Measurements from ENCODE around the gene MSL3B.

MSL3B gene

GRCh38 chr2:233830111-233830802 is 37.9 kb downstream of the MSL3B start:
- Mint-ChIP-seq H3K9me3 (peaks cover 0 to 8% (median 0%) of the 10 kb centered on the region in 7 donors), H3K4me1 (peaks cover 2% of the 10 kb centered on the region), H3K27me3 (ENCODE audit: low read depth in 3 of 3) (peaks cover 3 to 5% (median 5%) of the 10 kb centered on the region in 3 donors), H3K36me3 (peaks cover 15 to 21% of the 10 kb centered on the region in 2 donors), H3K27ac (no peak overlapping the region), H3K4me3 (no peak overlapping the region)
- Histone ChIP-seq H3K9me3 (replicated peaks in 1 of 2; ENCODE audit: control insufficient read depth in 1 of 2, insufficient read depth in 1 of 2, low read length in 2 of 2) (no peaks in the 10 kb centered on the region), H3K27ac (ENCODE audit: low read depth in 1 of 2, low read length in 2 of 2) (no peak overlapping the region), H3K4me2 (replicated peaks; ENCODE audit: extremely low read depth, low read length, poor library complexity, severe bottlenecking) (no peak overlapping the region), H3K27me3 (ENCODE audit: control insufficient read depth in 2 of 2, insufficient read depth in 2 of 2, low read length in 2 of 2) (no peaks in the 10 kb centered on the region), H4K20me1 (ENCODE audit: insufficient read depth, low read length) (no peaks in the 10 kb centered on the region), H3K4me3 (replicated peaks in 1 of 3; ENCODE audit: low read depth in 2 of 3, low read length in 3 of 3) (no peak overlapping the region), H3K9ac (ENCODE audit: insufficient read depth, low read length, poor library complexity, severe bottlenecking) (no peak overlapping the region), H3K4me1 (ENCODE audit: control insufficient read depth in 1 of 2, insufficient read depth in 2 of 2, low read length in 2 of 2) (no peaks in the 10 kb centered on the region), H3K79me2 (ENCODE audit: insufficient read depth, low read length) (no peaks in the 10 kb centered on the region), H2AFZ (ENCODE audit: insufficient read depth, low read depth, low read length, poor library complexity, severe bottlenecking) (no peak overlapping the region), H3K36me3 (replicated peaks in 1 of 2; ENCODE audit: control insufficient read depth in 1 of 2, insufficient read depth in 2 of 2, low read length in 2 of 2) (peaks cover 11 to 17% of the 10 kb centered on the region in 2 donors)
- DNase-seq = no peak
- no peak for TF ChIP-seq CTCF (IDR thresholded peaks at IDR 0.05)
- intact Hi-C loops (cut with micrococcal nuclease) = no loop called here
- WGBS (ENCODE audit: insufficient coverage) = 94% methylated on average over 2 of the region's 6 CpGs

GRCh38 chr2:233829193-233830110 is 38.7 kb downstream of the MSL3B start:
- Histone ChIP-seq H3K4me1 (ENCODE audit: control insufficient read depth in 1 of 2, insufficient read depth in 2 of 2, low read length in 2 of 2) (no peaks in the 10 kb centered on the region), H2AFZ (ENCODE audit: insufficient read depth, low read depth, low read length, poor library complexity, severe bottlenecking) (no peak overlapping the region), H3K9ac (ENCODE audit: insufficient read depth, low read length, poor library complexity, severe bottlenecking) (no peak overlapping the region), H3K9me3 (replicated peaks in 1 of 2; ENCODE audit: control insufficient read depth in 1 of 2, insufficient read depth in 1 of 2, low read length in 2 of 2) (no peaks in the 10 kb centered on the region), H3K4me2 (replicated peaks; ENCODE audit: extremely low read depth, low read length, poor library complexity, severe bottlenecking) (no peak overlapping the region), H3K4me3 (replicated peaks in 1 of 3; ENCODE audit: low read depth in 2 of 3, low read length in 3 of 3) (no peak overlapping the region), H4K20me1 (ENCODE audit: insufficient read depth, low read length) (no peaks in the 10 kb centered on the region), H3K36me3 (replicated peaks in 1 of 2; ENCODE audit: control insufficient read depth in 1 of 2, insufficient read depth in 2 of 2, low read length in 2 of 2) (peaks cover 9% of the 10 kb centered on the region in 2 donors), H3K27ac (ENCODE audit: low read depth in 1 of 2, low read length in 2 of 2) (no peak overlapping the region), H3K27me3 (ENCODE audit: control insufficient read depth in 2 of 2, insufficient read depth in 2 of 2, low read length in 2 of 2) (no peaks in the 10 kb centered on the region), H3K79me2 (ENCODE audit: insufficient read depth, low read length) (no peaks in the 10 kb centered on the region)
- peaks cover 2% of the 10 kb centered on the region for H3K4me1 Mint-ChIP-seq
- H3K27me3 Mint-ChIP-seq (ENCODE audit: low read depth in 3 of 3) = peaks cover 3 to 5% (median 5%) of the 10 kb centered on the region in 3 donors
- 93% methylated on average over 9 of the region's 15 CpGs for WGBS (ENCODE audit: insufficient coverage)
- TF ChIP-seq CTCF (IDR thresholded peaks at IDR 0.05) = no peak
- no peak overlapping the region for H3K4me3 Mint-ChIP-seq
- H3K36me3 Mint-ChIP-seq = peaks cover 8 to 13% of the 10 kb centered on the region in 2 donors
- intact Hi-C loops (cut with micrococcal nuclease) = no loop called here
- H3K9me3 Mint-ChIP-seq = peaks cover 0 to 8% (median 0%) of the 10 kb centered on the region in 7 donors
- H3K27ac Mint-ChIP-seq = peak overlapping the region in 1 of 7 donors; percentile 49
- DNase-seq = no peak
